Mucosa of gallbladder (tissue), 1 donor: ENCODE results near the gene WIPI1. TPM values are rescaled to one million over a fixed set of nuclear protein-coding genes. Genes with fewer than 3 reads are reported as not detected.
"Not testable (repeated sequence)": the region's sequence is repeated elsewhere in the genome, so short reads cannot be mapped to it uniquely, and the experiment has no call there.

Experiments used
- DNase-seq: peaks from one replicate; pipeline ENCODE4 v3.0.0-alpha.2; 2020; ENCODE audit warnings: low spot score
- total RNA-seq: library from RNA; stranded (reverse); gene quantifications from one replicate; pipeline ENCODE4 v1.2.1, GENCODE V29; 2021
- donor health status: DM: no; HTN: no; CAD: no.

The WIPI1 gene
- total RNA-seq, 1 donor from 2014 or later, result 61.9 TPM

GRCh38 chr17:68417317-68417716 is 40.0 kb downstream of the WIPI1 start:
- DNase-seq, result no peak

DNA sequence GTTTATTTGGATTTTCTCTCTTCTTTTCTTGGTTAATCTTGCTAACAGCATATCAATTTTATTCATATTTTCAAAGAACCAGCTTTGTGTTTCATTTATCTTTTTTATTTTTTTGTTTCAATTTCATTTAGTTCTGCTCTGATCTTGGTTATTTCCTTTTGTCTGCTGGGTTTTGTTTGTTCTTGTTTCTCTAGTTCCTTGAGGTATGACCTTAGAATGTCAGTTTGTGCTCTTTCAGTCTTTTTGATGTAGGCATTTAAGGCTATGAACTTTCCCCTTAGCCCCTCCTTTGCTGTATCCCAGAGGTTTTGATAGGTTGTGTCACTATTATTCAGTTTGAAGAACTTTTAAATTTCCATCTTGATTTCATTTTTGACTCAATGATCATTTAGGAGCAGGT is 42.4 kb downstream of the WIPI1 start:
- DNase-seq, result not testable (repeated sequence)

GRCh38 chr17:68413597-68414560 is 43.4 kb downstream of the WIPI1 start:
- not testable (repeated sequence) for DNase-seq

DNA sequence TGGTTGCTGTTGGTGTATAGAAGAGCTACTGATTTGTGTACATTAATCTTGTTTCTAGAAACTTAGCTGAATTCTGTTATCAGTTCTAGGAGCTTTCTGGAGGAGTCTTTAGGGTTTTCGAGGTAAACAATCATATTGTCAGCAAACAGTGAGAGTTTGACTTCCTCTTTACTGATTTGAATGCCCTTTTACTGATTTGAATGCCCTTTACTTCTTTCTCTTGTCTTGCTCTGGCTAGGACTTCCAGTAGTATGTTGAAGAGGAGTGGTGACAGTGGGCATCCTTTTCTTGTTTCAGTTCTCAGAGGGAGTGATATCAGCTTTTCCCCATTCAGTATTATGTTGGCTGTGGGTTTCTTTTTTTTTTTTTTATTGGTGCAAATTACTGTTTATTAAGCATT is 49.6 kb downstream of the WIPI1 start:
- not testable (repeated sequence) for DNase-seq

DNA sequence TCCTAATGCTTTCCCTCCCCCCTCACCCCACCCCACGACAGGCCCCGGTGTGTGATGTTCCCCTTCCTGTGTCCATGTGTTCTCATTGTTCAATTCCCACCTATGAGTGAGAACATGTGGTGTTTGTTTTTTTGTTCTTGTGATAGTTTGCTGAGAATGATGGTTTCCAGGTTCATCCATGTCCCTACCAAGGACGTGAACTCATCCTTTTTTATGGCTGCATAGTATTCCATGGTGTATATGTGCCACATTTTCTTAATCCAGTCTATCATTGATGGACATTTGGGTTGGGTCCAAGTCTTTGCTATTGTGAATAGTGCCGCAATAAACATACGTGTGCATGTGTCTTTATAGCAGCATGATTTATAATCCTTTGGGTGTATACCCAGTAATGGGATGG is 53.5 kb downstream of the WIPI1 start:
- not testable (repeated sequence) for DNase-seq

DNA sequence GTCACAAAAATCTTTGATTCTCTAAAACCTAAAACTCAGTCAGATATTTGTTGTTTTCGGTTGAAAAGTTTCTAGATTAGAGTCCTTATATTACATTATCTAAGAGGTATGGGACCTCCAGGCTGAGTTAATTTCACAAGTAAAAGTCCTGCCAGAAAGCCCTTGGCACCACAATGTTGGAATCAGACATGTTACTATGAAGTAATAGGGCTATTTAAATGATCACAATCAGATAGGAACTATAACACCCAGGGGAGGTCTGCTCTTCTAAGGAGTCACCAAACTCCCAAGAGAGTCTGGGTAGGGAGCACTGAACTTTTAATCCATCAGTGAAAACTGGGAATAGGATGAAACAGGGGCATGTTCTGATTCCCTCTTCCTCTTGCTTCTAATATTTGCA is 54.2 kb downstream of the WIPI1 start:
- no peak for DNase-seq

GRCh38 chr17:68401288-68401687 is 56.0 kb downstream of the WIPI1 start:
- DNase-seq, result no peak

GRCh38 chr17:68400404-68400735 is 56.9 kb downstream of the WIPI1 start:
- DNase-seq, result no peak

GRCh38 chr17:68399638-68400403 is 57.5 kb downstream of the WIPI1 start:
- DNase-seq, result no peak

- peak; percentile 53 for DNase-seq
These were observed 58.3 kb downstream of the WIPI1 start for GRCh38 chr17:68398691-68399637.

GRCh38 chr17:68397108-68397536 is 60.2 kb downstream of the WIPI1 start:
- DNase-seq, result no peak

DNA sequence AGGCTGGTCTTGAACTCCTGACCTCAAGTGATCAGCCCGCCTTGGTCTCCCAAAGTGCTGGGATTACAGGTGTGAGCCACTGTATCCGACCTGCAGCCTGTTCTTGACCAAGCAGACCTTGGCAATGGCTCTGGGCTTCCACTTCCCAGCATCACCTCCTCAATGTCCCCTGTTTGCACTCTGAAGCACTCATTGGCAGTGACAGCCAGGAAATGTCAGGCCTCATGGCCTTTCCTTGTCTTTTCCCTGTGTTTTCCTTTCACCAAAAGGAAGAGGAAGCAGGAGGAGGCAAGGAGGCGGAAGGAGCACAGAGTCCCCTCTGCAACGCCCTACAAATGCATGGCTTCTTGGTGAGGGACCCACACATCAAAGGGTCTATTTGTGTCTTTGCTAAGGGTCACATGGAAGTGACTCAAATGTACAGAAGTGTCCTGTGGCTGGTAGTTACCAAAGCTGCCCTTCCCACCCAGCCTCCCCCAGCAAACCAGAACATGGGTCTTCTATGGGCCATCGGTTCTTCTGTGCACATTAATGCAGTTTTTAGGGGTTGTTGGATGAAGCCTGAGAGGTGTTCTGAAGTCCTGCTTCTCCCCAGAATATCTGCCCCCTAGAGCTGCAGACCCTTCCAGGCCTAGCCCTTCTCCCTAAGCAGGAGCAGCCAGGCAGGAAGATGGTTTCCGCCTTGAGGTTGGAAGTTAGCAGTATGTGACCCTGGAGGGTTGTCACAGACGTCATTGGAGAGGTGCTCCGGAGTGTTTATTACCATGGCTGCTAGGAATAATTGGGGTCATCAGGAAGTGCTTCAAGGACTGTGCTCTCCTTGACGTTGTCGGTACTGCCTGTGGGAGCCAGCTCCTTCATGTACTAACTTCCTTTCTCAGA is 60.8 kb downstream of the WIPI1 start:
- DNase-seq, result no peak

DNA sequence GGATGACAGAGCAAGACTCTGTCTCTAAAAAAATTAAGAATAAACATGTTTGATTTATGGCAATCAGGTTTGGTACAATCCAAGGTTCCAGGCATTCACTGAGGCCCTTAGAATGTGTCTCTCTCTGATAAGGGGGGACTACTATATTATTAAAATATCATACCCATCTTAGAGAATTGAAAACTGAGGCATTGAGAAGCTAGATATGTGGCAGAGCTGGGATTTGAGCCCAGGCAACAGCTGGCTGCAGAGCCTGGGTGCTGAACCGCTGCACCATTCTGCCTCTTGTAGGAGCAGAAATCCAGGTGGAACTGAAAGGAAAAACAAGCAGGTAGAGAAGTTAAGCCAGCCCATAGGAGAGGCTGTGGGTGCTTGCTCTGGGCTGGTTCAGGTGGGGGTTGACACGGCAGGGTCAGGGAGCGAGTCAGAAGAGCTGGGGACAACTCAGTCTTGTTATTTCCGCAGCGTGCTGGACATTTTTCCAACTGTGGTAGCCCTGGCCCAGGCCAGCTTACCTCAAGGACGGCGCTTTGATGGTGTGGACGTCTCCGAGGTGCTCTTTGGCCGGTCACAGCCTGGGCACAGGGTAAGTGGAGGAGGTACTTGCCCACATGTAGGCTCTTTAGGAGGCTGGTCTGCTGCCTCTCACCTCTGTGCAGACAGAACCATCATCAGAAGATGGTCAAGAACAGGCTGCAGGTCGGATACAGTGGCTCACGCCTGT is 62.5 kb downstream of the WIPI1 start:
- no peak for DNase-seq

GRCh38 chr17:68391561-68392268 is 65.6 kb downstream of the WIPI1 start:
- DNase-seq, result peak; percentile 48

- no peak for DNase-seq
These were observed 66.3 kb downstream of the WIPI1 start for GRCh38 chr17:68390888-68391545.

GRCh38 chr17:68389041-68389440 is 68.3 kb downstream of the WIPI1 start:
- DNase-seq, result no peak

DNA sequence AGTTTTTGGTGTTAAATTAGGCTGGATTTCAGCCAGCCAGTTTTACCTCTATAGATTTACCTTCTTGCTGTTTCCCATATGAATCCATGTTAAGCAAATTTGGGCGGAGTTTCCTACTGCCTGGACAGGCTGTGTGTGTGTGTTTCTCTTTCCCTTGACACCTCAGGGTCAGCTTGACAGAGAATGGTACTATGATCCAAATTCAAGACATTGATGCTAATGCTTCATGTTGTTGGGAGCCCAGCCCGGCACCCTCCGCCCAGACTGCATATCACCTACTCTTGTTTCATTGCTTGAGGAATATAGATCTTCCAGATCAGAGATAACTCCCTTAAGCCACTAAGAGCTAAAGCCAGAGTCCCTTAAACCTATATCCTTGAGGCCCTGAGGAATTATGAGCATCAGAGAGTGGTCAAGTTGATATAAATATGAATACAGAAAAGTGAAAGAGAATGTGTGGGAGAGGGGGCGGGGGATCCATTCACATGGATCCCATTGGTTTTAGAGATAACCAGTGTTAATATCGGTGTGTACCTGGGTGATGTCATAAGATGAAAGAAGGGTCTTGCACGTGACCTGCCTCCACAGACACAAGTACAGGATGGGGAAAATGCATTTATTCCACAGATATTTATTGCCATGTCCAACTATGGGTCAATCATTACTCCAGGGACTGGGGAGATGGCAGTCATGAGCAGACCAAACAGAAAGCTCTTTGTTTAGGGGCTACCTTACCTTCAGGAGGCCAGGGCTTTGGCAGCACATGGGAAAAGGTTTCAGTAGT is 69.7 kb downstream of the WIPI1 start:
- DNase-seq, result no peak
